ENCODE results near the gene MTHFD1L.
"Not testable (repeated sequence)": the region's sequence is repeated elsewhere in the genome, so short reads cannot be mapped to it uniquely, and the experiment has no call there.

The MTHFD1L gene

DNA sequence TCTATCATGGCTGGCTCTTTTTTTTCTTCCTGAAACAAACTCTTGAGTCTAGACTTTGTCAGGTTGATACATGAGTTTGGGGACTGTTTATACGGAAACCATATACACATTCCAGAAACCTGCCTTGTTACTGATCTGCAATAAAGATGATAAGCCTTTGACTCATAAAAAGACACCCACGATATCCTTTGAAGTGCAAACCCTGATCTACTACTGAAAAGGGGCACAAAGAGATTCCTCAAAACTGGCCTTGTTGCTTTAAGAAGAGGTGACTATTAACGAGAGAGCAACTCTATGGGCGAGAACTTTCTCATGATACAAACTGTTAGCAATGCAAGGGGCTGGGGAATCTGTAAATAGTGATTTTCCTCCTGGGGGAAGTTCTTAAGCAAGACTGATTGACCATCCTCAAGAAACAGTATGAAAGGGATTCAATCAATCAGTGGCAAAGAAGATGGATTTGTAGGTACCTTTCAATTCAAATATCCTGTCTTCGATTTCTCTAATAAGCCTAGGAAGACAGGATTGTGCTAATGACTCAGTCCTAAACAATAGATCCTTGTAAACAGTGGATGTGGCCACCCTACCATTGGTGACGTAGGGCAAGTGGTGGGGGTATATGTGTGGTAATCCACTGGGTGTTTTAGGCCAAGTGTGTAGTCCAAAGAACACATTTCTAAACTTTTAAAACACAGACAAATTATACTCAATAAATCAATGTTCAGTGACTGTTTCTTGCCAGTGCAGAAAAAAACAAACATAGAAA is 260.3 kb downstream of the MTHFD1L start:
- H3K4me1 ChIP-seq (ENCODE audit: control insufficient read depth, insufficient read depth, low read length); H3K4me2 ChIP-seq (ENCODE audit: low read length); H3K9me3 ChIP-seq (replicated peaks; ENCODE audit: low read length); H3K9ac ChIP-seq (ENCODE audit: low read depth, low read length); H3K36me3 ChIP-seq (ENCODE audit: insufficient read depth, low read length); H3K27me3 ChIP-seq (ENCODE audit: control insufficient read depth, insufficient read depth, low read length); H3K4me3 ChIP-seq (ENCODE audit: low read length): not testable (repeated sequence)

DNA sequence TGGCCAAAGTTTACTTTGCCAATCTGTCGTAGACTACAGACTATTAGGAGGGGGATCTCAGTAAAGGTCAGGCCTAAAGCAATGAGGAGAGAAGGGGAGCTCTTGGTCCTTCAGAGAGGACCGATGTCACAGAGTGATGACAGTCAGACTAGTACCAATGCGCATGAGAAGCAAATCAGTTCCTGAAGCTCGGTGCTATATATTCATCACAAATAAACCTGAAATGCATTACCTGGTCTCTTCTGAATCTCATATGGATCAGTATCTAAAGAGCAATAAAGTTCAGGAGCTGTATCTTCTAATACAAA is 260.9 kb downstream of the MTHFD1L start:
- not testable (repeated sequence) for H3K9ac ChIP-seq (ENCODE audit: low read depth, low read length); H3K27me3 ChIP-seq (ENCODE audit: control insufficient read depth, insufficient read depth, low read length); H3K4me3 ChIP-seq (ENCODE audit: low read length); H3K4me2 ChIP-seq (ENCODE audit: low read length); H3K4me1 ChIP-seq (ENCODE audit: control insufficient read depth, insufficient read depth, low read length); H3K36me3 ChIP-seq (ENCODE audit: insufficient read depth, low read length); H3K9me3 ChIP-seq (replicated peaks; ENCODE audit: low read length)

DNA sequence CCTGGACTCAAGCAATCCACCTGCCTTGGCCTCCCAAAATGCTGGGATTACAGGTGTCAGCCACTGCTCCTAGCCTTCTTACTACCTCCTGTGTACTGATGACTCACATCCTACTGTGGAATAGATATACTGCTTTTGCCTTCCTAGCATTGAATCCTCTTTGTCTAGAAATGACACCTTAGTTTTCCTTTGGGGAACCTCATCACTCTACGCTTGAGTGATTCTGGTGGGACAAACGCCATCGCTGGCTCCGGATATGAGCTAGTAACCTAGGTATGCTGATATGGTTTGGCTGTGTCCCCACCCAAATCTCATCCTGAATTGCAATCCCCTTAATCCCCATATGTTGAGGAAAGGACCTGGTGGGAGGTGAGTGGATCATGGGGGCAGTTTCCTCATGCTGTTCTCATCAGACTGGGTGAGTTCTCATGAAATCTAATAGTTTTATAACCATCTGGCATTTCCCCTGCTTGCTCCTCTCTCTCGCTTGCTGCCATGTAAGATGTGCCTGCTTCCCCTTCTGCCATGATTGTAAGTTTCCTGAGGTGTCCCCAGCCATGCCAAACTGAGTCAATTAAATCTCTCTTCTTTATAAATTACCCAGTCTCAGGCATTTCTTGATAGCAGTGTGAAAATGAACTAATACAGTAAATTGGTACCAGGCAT is 261.8 kb downstream of the MTHFD1L start:
- H3K9me3 ChIP-seq (replicated peaks; ENCODE audit: low read length); H3K36me3 ChIP-seq (ENCODE audit: insufficient read depth, low read length); H3K4me1 ChIP-seq (ENCODE audit: control insufficient read depth, insufficient read depth, low read length); H3K4me3 ChIP-seq (ENCODE audit: low read length); H3K4me2 ChIP-seq (ENCODE audit: low read length); H3K27me3 ChIP-seq (ENCODE audit: control insufficient read depth, insufficient read depth, low read length); H3K9ac ChIP-seq (ENCODE audit: low read depth, low read length): not testable (repeated sequence)

GRCh38 chr6:151128763-151129370 is 263.4 kb downstream of the MTHFD1L start:
- H3K4me1 ChIP-seq (ENCODE audit: control insufficient read depth, insufficient read depth, low read length), result no peaks in the 10 kb centered on the region
- no peaks in the 10 kb centered on the region for H3K36me3 ChIP-seq (ENCODE audit: insufficient read depth, low read length)
- H3K4me2 ChIP-seq (ENCODE audit: low read length), result no peak overlapping the region

DNA sequence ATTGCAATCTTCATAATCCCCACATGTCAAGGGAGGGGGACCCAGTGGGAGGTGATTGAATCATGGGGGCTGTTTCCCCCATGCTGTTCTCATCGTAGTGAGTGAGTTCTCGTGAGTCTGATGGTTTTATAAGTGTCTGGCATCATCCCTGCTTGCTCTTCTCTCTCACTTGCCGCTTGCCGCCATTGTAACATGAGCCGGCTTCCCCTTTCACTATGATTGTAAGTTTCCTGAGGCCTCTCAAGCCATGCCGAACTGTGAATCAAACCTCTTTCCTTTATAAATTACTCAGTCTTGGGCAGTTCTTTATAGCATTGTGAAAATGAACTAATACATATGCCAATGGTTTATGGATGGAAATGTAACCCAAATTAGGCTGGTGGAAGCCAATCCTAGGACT is 264.8 kb downstream of the MTHFD1L start:
- Histone ChIP-seq H3K9me3 (replicated peaks; ENCODE audit: low read length) (peaks cover 4% of the 10 kb centered on the region), H3K27me3 (ENCODE audit: control insufficient read depth, insufficient read depth, low read length) (no peaks in the 10 kb centered on the region), H3K4me3 (ENCODE audit: low read length) (no peak overlapping the region), H3K4me2 (ENCODE audit: low read length) (no peak overlapping the region), H3K36me3 (ENCODE audit: insufficient read depth, low read length) (no peaks in the 10 kb centered on the region), H3K4me1 (ENCODE audit: control insufficient read depth, insufficient read depth, low read length) (no peaks in the 10 kb centered on the region), H3K9ac (ENCODE audit: low read depth, low read length) (no peak overlapping the region)

More at GRCh38 chr6:151128763-151129370, 263.4 kb downstream of the MTHFD1L start:
- Histone ChIP-seq H3K9me3 (replicated peaks; ENCODE audit: low read length) (peaks cover 4% of the 10 kb centered on the region), H3K27me3 (ENCODE audit: control insufficient read depth, insufficient read depth, low read length) (no peaks in the 10 kb centered on the region), H3K9ac (ENCODE audit: low read depth, low read length) (no peak overlapping the region), H3K4me3 (ENCODE audit: low read length) (no peak overlapping the region)

GRCh38 chr6:151131324-151132007 is 266.0 kb downstream of the MTHFD1L start:
- Histone ChIP-seq H3K9me3 (replicated peaks; ENCODE audit: low read length) (peaks cover 4% of the 10 kb centered on the region), H3K4me1 (ENCODE audit: control insufficient read depth, insufficient read depth, low read length) (no peaks in the 10 kb centered on the region), H3K9ac (ENCODE audit: low read depth, low read length) (no peak overlapping the region), H3K27me3 (ENCODE audit: control insufficient read depth, insufficient read depth, low read length) (no peaks in the 10 kb centered on the region), H3K4me2 (ENCODE audit: low read length) (no peak overlapping the region), H3K4me3 (ENCODE audit: low read length) (no peak overlapping the region), H3K36me3 (ENCODE audit: insufficient read depth, low read length) (no peaks in the 10 kb centered on the region)

DNA sequence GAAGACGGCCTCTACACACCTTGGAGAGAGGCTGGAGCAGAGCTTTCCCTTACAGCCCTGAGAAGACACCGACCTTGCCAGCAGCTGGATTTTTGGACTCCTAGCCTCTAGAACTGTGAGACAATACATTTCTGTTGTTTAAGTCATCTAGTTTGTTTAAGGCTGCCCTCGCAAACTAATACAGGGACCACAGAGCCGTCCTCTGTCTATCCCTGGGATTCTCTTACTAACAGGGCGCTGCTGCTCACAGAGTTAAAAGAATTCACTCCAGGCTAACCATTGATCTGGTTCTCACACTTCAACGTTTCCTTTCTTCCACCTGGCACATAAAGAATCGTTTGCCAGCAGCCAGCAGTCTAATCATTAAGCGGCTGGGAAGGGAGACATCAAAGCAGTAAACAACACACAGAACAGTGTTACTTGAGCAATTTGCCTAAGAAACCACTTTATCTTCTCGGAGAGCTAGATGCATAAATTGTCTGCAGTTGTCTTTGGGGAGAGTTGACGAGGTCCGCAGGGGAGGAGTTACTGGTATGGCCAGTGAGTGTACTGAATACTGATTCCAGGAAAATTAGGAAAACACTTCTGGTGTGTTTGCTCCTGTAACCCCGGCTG is 270.7 kb downstream of the MTHFD1L start:
- Histone ChIP-seq H3K4me1 (ENCODE audit: control insufficient read depth, insufficient read depth, low read length) (no peaks in the 10 kb centered on the region), H3K36me3 (ENCODE audit: insufficient read depth, low read length) (no peaks in the 10 kb centered on the region), H3K27me3 (ENCODE audit: control insufficient read depth, insufficient read depth, low read length) (no peaks in the 10 kb centered on the region), H3K9me3 (replicated peaks; ENCODE audit: low read length) (peaks cover 4% of the 10 kb centered on the region), H3K9ac (ENCODE audit: low read depth, low read length) (no peak overlapping the region), H3K4me2 (ENCODE audit: low read length) (no peak overlapping the region), H3K4me3 (ENCODE audit: low read length) (no peak overlapping the region)

GRCh38 chr6:151137542-151137941 is 272.0 kb downstream of the MTHFD1L start:
- Histone ChIP-seq H3K27me3 (ENCODE audit: control insufficient read depth, insufficient read depth, low read length) (no peaks in the 10 kb centered on the region), H3K9me3 (replicated peaks; ENCODE audit: low read length) (peaks cover 2% of the 10 kb centered on the region), H3K4me1 (ENCODE audit: control insufficient read depth, insufficient read depth, low read length) (no peaks in the 10 kb centered on the region), H3K36me3 (ENCODE audit: insufficient read depth, low read length) (no peaks in the 10 kb centered on the region), H3K4me2 (ENCODE audit: low read length) (no peak overlapping the region), H3K9ac (ENCODE audit: low read depth, low read length) (no peak overlapping the region), H3K4me3 (ENCODE audit: low read length) (no peak overlapping the region)

- no peaks in the 10 kb centered on the region for H3K36me3 ChIP-seq (ENCODE audit: insufficient read depth, low read length)
- no peaks in the 10 kb centered on the region for H3K27me3 ChIP-seq (ENCODE audit: control insufficient read depth, insufficient read depth, low read length)
- no peaks in the 10 kb centered on the region for H3K9me3 ChIP-seq (replicated peaks; ENCODE audit: low read length)
- H3K4me2 ChIP-seq (ENCODE audit: low read length), result no peak overlapping the region
- H3K4me3 ChIP-seq (ENCODE audit: low read length), result no peak overlapping the region
- peaks cover 5% of the 10 kb centered on the region for H3K4me1 ChIP-seq (ENCODE audit: control insufficient read depth, insufficient read depth, low read length)
- no peak overlapping the region for H3K9ac ChIP-seq (ENCODE audit: low read depth, low read length)
Measured at GRCh38 chr6:151139524-151139923, 274.0 kb downstream of the MTHFD1L start.

DNA sequence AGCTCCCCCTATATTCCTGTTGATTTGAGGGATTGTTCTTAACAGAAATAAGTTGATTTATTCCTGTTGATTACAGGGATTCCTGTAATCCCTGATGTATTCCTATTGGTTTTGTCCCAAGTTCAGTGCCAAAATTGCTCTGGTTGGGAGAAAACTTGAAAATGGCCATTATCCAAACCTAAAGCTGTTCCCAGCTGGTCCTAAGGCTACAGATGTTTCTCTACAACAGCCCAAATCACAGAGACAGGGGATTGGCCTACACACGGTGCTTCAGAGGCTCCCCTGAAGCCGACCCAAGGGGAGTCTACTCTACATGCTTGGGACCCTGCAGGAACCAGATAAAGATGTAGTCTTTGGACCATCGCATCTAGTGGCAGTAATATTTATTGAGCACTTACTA is 275.3 kb downstream of the MTHFD1L start:
- Histone ChIP-seq H3K27me3 (ENCODE audit: control insufficient read depth, insufficient read depth, low read length) (no peaks in the 10 kb centered on the region), H3K4me1 (ENCODE audit: control insufficient read depth, insufficient read depth, low read length) (peaks cover 5% of the 10 kb centered on the region), H3K4me3 (ENCODE audit: low read length) (no peak overlapping the region), H3K9ac (ENCODE audit: low read depth, low read length) (no peak overlapping the region), H3K4me2 (ENCODE audit: low read length) (no peak overlapping the region), H3K36me3 (ENCODE audit: insufficient read depth, low read length) (no peaks in the 10 kb centered on the region), H3K9me3 (replicated peaks; ENCODE audit: low read length) (no peaks in the 10 kb centered on the region)

DNA sequence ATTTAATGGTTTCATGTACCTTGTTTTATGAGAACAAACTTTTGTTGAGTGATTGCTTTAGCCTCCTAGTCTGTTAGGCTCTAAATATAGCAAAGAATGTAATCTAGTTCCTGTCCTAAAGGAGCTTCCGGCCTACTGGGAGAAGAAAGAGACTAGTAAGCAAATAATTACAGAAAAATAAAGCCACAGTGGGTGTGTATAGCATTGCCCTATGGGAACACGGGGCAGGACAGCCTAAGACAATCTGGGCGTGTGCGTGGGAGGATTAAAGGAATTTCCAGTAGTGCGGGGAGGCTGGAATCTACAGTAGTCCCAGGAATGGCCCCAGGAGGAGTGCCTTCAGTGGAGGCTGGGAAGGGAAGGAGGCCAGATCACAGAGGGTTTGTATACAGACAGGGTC is 276.2 kb downstream of the MTHFD1L start:
- no peaks in the 10 kb centered on the region for H3K9me3 ChIP-seq (replicated peaks; ENCODE audit: low read length)
- peaks cover 5% of the 10 kb centered on the region for H3K4me1 ChIP-seq (ENCODE audit: control insufficient read depth, insufficient read depth, low read length)

More for the DNA sequence above, 276.2 kb downstream of the MTHFD1L start:
- Histone ChIP-seq H3K36me3 (ENCODE audit: insufficient read depth, low read length) (no peaks in the 10 kb centered on the region), H3K4me3 (ENCODE audit: low read length) (no peak overlapping the region), H3K9ac (ENCODE audit: low read depth, low read length) (no peak overlapping the region), H3K27me3 (ENCODE audit: control insufficient read depth, insufficient read depth, low read length) (no peaks in the 10 kb centered on the region), H3K4me2 (ENCODE audit: low read length) (no peak overlapping the region)

Data from skeletal muscle satellite cell (primary cell).